HCT116 (cell line): ENCODE results near the gene MTHFSD.

Source experiments
- EZH2phosphoT487 ChIP-seq: fragments of 200-600 bp; IDR thresholded peaks from 2 replicates; pipeline ENCODE4 v1.6.1; 2018; ENCODE audit warnings: antibody characterized with exemption, borderline replicate concordance
- ZFX ChIP-seq: fragments of 450-650 bp; IDR thresholded peaks from 2 replicates; pipeline ENCODE4 v1.6.1; 2017
- TF ChIP-seq, protein P1 (sequence below), 3 experiments: fragments of 200-600 bp in 1 of 3; sonication (generic) in 1 of 3; IDR thresholded peaks in 2 of 3; conservative IDR thresholded peaks in 1 of 3; 2 replicates each; pipeline ENCODE4 v1.5.1; 2012 to 2017; ENCODE audit warnings: low read depth in 2 of 3, low read length in 2 of 3, antibody characterized with exemption in 1 of 3, borderline replicate concordance in 1 of 3, control low read depth in 1 of 3, mild to moderate bottlenecking in 1 of 3, mixed read lengths in 1 of 3, mixed run types in 1 of 3, moderate library complexity in 1 of 3; ENCODE audit not compliant: insufficient read depth in 1 of 3
- TF ChIP-seq, protein P2 (sequence below): IDR thresholded peaks from 2 replicates; pipeline ENCODE4 v1.6.1; 2012; ENCODE audit warnings: low read depth
- TF ChIP-seq, protein P3 (sequence below): IDR thresholded peaks from 2 replicates; pipeline ENCODE4 v1.6.1; 2011; ENCODE audit warnings: mild to moderate bottlenecking, low read length, moderate library complexity; ENCODE audit not compliant: insufficient replicate concordance; ENCODE audit errors: extremely low read depth

DNA sequence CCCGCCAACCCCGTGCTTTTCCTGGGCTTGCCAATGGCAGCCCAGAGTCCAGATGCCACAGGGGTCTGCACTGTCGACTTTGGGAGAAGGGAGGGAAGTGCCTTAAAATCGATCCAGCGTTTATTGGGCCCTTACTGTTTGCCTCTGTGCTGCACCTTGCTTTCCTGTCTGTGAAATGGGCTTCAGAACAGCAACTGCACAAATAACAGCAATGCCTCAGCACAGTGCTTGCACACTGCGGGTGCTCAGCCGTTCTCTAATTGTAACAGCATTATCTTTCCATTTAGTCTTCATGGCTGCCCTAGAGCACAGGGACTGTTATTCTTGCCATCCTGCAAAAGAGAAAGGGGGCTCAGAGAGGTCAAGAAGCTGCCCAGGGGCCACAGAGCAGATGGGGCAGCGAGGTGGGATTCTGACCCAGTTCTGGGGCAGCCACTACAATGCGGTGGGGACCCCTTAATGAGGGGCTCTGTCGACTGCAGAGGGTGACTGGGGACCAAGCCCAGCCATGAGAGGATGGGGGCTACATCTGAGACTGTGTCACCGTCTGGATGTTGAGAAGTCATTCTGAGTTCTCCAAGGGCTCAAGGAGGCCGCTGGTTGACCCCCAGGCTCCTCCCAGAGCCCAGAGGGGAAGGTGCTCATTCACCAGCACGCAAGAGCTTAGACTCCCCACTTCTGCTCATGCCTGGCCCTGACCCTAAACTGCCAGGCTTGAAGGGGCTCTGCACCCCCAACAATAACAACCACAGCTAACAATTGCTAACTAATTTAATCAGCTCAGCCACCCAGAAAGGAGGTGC, 54.1 kb downstream of the MTHFSD start:
- TF ChIP-seq, protein P1, sequence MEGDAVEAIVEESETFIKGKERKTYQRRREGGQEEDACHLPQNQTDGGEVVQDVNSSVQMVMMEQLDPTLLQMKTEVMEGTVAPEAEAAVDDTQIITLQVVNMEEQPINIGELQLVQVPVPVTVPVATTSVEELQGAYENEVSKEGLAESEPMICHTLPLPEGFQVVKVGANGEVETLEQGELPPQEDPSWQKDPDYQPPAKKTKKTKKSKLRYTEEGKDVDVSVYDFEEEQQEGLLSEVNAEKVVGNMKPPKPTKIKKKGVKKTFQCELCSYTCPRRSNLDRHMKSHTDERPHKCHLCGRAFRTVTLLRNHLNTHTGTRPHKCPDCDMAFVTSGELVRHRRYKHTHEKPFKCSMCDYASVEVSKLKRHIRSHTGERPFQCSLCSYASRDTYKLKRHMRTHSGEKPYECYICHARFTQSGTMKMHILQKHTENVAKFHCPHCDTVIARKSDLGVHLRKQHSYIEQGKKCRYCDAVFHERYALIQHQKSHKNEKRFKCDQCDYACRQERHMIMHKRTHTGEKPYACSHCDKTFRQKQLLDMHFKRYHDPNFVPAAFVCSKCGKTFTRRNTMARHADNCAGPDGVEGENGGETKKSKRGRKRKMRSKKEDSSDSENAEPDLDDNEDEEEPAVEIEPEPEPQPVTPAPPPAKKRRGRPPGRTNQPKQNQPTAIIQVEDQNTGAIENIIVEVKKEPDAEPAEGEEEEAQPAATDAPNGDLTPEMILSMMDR (IDR thresholded peaks at IDR 0.05 in 2 of 3, conservative IDR thresholded peaks at IDR 0.05 in 1 of 3; ENCODE audit: borderline replicate concordance in 1 of 3, insufficient read depth in 1 of 3, low read depth in 2 of 3, low read length in 2 of 3): no peak
- TF ChIP-seq EZH2phosphoT487: no peak
- TF ChIP-seq, protein P2, sequence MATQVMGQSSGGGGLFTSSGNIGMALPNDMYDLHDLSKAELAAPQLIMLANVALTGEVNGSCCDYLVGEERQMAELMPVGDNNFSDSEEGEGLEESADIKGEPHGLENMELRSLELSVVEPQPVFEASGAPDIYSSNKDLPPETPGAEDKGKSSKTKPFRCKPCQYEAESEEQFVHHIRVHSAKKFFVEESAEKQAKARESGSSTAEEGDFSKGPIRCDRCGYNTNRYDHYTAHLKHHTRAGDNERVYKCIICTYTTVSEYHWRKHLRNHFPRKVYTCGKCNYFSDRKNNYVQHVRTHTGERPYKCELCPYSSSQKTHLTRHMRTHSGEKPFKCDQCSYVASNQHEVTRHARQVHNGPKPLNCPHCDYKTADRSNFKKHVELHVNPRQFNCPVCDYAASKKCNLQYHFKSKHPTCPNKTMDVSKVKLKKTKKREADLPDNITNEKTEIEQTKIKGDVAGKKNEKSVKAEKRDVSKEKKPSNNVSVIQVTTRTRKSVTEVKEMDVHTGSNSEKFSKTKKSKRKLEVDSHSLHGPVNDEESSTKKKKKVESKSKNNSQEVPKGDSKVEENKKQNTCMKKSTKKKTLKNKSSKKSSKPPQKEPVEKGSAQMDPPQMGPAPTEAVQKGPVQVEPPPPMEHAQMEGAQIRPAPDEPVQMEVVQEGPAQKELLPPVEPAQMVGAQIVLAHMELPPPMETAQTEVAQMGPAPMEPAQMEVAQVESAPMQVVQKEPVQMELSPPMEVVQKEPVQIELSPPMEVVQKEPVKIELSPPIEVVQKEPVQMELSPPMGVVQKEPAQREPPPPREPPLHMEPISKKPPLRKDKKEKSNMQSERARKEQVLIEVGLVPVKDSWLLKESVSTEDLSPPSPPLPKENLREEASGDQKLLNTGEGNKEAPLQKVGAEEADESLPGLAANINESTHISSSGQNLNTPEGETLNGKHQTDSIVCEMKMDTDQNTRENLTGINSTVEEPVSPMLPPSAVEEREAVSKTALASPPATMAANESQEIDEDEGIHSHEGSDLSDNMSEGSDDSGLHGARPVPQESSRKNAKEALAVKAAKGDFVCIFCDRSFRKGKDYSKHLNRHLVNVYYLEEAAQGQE: no peak
- TF ChIP-seq, protein P3, sequence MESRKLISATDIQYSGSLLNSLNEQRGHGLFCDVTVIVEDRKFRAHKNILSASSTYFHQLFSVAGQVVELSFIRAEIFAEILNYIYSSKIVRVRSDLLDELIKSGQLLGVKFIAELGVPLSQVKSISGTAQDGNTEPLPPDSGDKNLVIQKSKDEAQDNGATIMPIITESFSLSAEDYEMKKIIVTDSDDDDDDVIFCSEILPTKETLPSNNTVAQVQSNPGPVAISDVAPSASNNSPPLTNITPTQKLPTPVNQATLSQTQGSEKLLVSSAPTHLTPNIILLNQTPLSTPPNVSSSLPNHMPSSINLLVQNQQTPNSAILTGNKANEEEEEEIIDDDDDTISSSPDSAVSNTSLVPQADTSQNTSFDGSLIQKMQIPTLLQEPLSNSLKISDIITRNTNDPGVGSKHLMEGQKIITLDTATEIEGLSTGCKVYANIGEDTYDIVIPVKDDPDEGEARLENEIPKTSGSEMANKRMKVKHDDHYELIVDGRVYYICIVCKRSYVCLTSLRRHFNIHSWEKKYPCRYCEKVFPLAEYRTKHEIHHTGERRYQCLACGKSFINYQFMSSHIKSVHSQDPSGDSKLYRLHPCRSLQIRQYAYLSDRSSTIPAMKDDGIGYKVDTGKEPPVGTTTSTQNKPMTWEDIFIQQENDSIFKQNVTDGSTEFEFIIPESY: no peak
- no peak for TF ChIP-seq ZFX
